ENCODE results near the gene LAMC2. TPM values are rescaled to one million over a fixed set of nuclear protein-coding genes. Genes with fewer than 3 reads are reported as not detected.

Gene LAMC2
- total RNA-seq, 1 experiment from 2014 or later, result 2.0 TPM

DNA sequence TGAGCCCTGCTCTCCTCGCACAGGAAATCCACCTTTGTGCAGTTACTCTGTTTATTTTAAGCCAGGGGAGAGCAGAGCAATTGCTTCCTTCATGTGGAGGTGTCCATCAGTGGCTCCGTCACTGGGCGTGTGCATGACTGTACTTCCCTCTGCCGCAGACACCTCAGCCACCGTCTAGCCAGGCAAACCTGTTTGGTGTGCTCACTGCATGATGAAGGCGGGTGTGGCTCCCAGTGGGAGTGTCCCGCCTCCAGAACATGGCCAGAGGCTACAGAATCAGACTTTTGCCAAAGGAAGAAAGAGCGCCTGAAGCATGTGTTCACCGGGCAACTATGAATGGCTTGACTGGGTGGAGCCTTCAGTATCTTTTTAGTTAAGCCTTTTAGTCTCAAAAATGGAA, 26.1 kb upstream of the LAMC2 start:
- no peaks in the 10 kb centered on the region for H3K36me3 ChIP-seq (replicated peaks; ENCODE audit: control insufficient read depth, insufficient read depth, low read length)
- DNase-seq, result no peak
- H3K27me3 ChIP-seq (ENCODE audit: control insufficient read depth, insufficient read depth, low read length), result no peaks in the 10 kb centered on the region
- H3K4me3 ChIP-seq (ENCODE audit: insufficient read depth, low read depth, low read length), result no peak overlapping the region

DNA sequence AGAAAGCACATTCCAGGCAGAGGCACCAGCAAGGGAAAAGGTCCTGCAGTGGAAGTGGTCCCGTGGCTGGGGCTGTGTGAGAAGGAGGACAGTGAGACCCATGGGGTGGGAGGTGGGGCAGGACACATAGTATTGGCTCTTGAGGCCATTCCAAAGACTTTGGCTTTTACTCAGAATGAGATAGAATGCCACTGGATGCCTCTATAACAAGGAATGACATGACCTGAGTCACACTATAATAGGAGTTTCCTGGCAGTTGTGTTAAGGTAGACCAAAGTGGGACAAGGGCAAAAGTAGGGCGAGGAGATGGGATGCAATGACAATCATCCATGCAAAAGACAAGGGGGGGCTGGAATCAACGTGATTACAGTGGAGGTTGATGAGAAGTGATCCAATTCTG, 24.7 kb upstream of the LAMC2 start:
- DNase-seq, result no peak
- Histone ChIP-seq H3K27me3 (ENCODE audit: control insufficient read depth, insufficient read depth, low read length) (no peaks in the 10 kb centered on the region), H3K36me3 (replicated peaks; ENCODE audit: control insufficient read depth, insufficient read depth, low read length) (no peaks in the 10 kb centered on the region), H3K4me3 (ENCODE audit: insufficient read depth, low read depth, low read length) (no peak overlapping the region)

DNA sequence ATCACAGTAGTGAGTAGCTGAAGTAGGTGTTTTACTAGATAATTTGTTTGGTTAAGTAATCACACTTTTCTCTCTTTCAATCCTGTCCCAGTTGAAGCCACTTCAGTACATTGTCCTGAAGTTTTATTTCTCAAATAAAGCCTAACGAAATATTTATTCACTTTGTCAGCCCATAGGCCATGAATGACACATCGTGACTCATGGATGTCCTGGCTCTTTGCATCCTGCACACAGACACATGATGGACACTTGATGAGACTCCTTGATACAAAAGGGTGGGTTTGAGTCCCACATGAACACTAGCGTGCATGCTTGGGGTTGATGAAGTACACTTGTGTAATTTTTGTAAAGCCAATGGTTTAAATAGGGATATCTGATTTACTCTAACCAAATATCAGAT, 22.7 kb upstream of the LAMC2 start:
- Histone ChIP-seq H3K36me3 (replicated peaks; ENCODE audit: control insufficient read depth, insufficient read depth, low read length) (no peaks in the 10 kb centered on the region), H3K4me3 (ENCODE audit: insufficient read depth, low read depth, low read length) (no peak overlapping the region), H3K27me3 (ENCODE audit: control insufficient read depth, insufficient read depth, low read length) (no peaks in the 10 kb centered on the region; the same call in 1 of the 2 replicates)
- DNase-seq, result no peak

DNA sequence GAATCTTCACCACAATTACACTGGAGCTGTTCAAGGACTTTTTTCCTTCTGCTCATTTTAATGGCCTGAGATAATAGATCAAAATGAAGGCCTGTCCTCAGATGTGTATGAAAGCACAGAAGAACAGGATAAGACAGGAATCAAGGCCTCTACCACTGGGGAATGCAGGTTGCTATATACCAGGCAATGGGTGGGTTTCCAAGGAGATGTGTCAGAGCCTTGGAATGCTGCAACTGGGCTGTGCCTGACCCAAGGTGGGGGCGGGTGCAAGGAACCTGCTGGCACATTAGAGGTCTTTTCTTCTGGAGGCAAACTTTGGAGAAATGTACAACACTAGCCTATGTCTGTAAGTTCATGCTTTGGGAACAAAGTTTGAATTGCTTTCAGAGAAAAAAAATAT, 21.7 kb upstream of the LAMC2 start:
- peak; percentile 69 for DNase-seq
- H3K27me3 ChIP-seq (ENCODE audit: control insufficient read depth, insufficient read depth, low read length), result no peaks in the 10 kb centered on the region; the same call in 1 of the 2 replicates
- H3K36me3 ChIP-seq (replicated peaks; ENCODE audit: control insufficient read depth, insufficient read depth, low read length), result no peaks in the 10 kb centered on the region

GRCh38 chr1:183164963-183165362, 21.1 kb upstream of the LAMC2 start:
- H3K4me3 ChIP-seq (ENCODE audit: insufficient read depth, low read depth, low read length), result no peak overlapping the region
- no peaks in the 10 kb centered on the region; the same call in 1 of the 2 replicates for H3K27me3 ChIP-seq (ENCODE audit: control insufficient read depth, insufficient read depth, low read length)
- no peaks in the 10 kb centered on the region for H3K36me3 ChIP-seq (replicated peaks; ENCODE audit: control insufficient read depth, insufficient read depth, low read length)
- no peak for DNase-seq

More for the DNA sequence above, 21.7 kb upstream of the LAMC2 start:
- no peak overlapping the region for H3K4me3 ChIP-seq (ENCODE audit: insufficient read depth, low read depth, low read length)

GRCh38 chr1:183165456-183165855, 20.6 kb upstream of the LAMC2 start:
- DNase-seq, result peak; percentile 19

DNA sequence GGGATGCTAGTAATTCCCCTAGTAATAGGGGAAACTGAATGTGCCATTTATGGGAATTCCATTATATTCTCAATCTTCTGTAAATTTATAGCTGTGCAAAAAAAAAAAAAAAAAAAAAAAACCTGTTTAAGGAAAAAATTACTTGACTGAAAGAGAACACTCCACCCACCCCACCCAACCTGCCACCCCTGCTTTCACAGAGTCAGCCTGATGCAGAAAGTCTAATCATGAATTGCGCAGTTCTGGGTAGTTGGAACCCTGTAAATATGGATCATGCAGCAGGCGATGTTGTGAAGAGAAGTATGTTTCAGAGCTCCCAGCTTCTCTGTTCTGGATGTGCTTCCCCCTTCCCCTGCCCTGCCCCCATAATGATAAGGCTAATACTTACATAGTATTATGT, 19.6 kb upstream of the LAMC2 start:
- DNase-seq, result no peak
- H3K4me3 ChIP-seq (ENCODE audit: insufficient read depth, low read depth, low read length), result no peak overlapping the region
- no peaks in the 10 kb centered on the region for H3K36me3 ChIP-seq (replicated peaks; ENCODE audit: control insufficient read depth, insufficient read depth, low read length)
- H3K27me3 ChIP-seq (ENCODE audit: control insufficient read depth, insufficient read depth, low read length), result no peaks in the 10 kb centered on the region; the same call in 1 of the 2 replicates

More at GRCh38 chr1:183165456-183165855, 20.6 kb upstream of the LAMC2 start:
- H3K36me3 ChIP-seq (replicated peaks; ENCODE audit: control insufficient read depth, insufficient read depth, low read length), result no peaks in the 10 kb centered on the region
- no peak overlapping the region for H3K4me3 ChIP-seq (ENCODE audit: insufficient read depth, low read depth, low read length)
- H3K27me3 ChIP-seq (ENCODE audit: control insufficient read depth, insufficient read depth, low read length), result no peaks in the 10 kb centered on the region; the same call in 1 of the 2 replicates

DNA sequence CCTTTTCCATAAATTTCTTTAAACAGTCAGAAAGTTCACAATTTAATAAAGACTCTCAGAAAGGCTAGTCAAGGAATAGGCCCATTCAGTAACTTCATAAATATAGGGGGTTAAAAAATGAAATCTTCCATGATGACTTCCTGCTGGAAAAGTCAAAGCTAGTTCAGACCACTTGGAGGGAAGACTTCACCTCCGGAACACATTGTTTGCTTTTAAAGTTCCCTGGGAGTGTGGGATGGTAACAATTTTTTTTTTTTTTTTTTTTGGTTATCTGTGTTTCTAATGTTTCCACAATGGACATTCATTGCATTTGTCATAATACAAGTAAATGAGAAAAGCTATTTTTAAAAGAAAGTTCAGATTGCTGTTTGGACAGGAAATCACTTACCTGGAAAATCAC, 18.4 kb upstream of the LAMC2 start:
- no peaks in the 10 kb centered on the region for H3K36me3 ChIP-seq (replicated peaks; ENCODE audit: control insufficient read depth, insufficient read depth, low read length)
- H3K4me3 ChIP-seq (ENCODE audit: insufficient read depth, low read depth, low read length), result no peak overlapping the region
- DNase-seq, result no peak
- no peaks in the 10 kb centered on the region; the same call in 1 of the 2 replicates for H3K27me3 ChIP-seq (ENCODE audit: control insufficient read depth, insufficient read depth, low read length)

- DNase-seq, result no peak
- no peaks in the 10 kb centered on the region; the same call in 1 of the 2 replicates for H3K27me3 ChIP-seq (ENCODE audit: control insufficient read depth, insufficient read depth, low read length)
- H3K4me3 ChIP-seq (ENCODE audit: insufficient read depth, low read depth, low read length), result no peak overlapping the region
- H3K36me3 ChIP-seq (replicated peaks; ENCODE audit: control insufficient read depth, insufficient read depth, low read length), result no peaks in the 10 kb centered on the region
Observed at GRCh38 chr1:183168308-183168707, 17.8 kb upstream of the LAMC2 start.

- Histone ChIP-seq H3K27me3 (ENCODE audit: control insufficient read depth, insufficient read depth, low read length) (no peaks in the 10 kb centered on the region), H3K4me3 (ENCODE audit: insufficient read depth, low read depth, low read length) (no peak overlapping the region), H3K36me3 (replicated peaks; ENCODE audit: control insufficient read depth, insufficient read depth, low read length) (no peaks in the 10 kb centered on the region)
- DNase-seq, result no peak
Observed at GRCh38 chr1:183173828-183174227, 12.2 kb upstream of the LAMC2 start.

- Histone ChIP-seq H3K27me3 (ENCODE audit: control insufficient read depth, insufficient read depth, low read length) (no peaks in the 10 kb centered on the region), H3K36me3 (replicated peaks; ENCODE audit: control insufficient read depth, insufficient read depth, low read length) (no peaks in the 10 kb centered on the region), H3K4me3 (ENCODE audit: insufficient read depth, low read depth, low read length) (no peak overlapping the region)
- DNase-seq, result no peak
Observed at GRCh38 chr1:183175631-183176030, 10.4 kb upstream of the LAMC2 start.

DNA sequence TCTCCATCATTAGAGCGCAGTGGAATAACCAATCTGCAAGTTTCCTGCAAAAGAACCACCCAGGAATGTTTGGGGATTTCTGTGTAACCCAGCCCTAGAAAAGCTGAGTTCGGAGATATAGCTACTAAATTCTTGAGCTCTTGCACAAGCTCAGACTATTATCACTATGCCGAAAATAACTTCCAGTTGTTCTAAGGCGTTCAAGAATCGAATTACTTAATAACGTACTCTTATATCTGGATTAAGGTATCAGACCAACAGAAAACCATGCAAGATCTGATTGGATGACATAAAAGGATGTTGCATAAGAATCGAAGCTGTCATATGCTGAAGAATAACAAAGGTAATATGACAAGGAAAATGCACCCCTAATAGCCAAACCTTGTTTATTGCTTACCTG, 7.5 kb upstream of the LAMC2 start:
- no peak for DNase-seq
- Histone ChIP-seq H3K27me3 (ENCODE audit: control insufficient read depth, insufficient read depth, low read length) (no peaks in the 10 kb centered on the region), H3K4me3 (ENCODE audit: insufficient read depth, low read depth, low read length) (no peak overlapping the region), H3K36me3 (replicated peaks; ENCODE audit: control insufficient read depth, insufficient read depth, low read length) (no peaks in the 10 kb centered on the region)

- no peaks in the 10 kb centered on the region for H3K36me3 ChIP-seq (replicated peaks; ENCODE audit: control insufficient read depth, insufficient read depth, low read length)
- H3K4me3 ChIP-seq (ENCODE audit: insufficient read depth, low read depth, low read length), result no peak overlapping the region
- H3K27me3 ChIP-seq (ENCODE audit: control insufficient read depth, insufficient read depth, low read length), result no peaks in the 10 kb centered on the region
- no peak for DNase-seq
Observed at GRCh38 chr1:183179033-183179432, 7.0 kb upstream of the LAMC2 start.

DNA sequence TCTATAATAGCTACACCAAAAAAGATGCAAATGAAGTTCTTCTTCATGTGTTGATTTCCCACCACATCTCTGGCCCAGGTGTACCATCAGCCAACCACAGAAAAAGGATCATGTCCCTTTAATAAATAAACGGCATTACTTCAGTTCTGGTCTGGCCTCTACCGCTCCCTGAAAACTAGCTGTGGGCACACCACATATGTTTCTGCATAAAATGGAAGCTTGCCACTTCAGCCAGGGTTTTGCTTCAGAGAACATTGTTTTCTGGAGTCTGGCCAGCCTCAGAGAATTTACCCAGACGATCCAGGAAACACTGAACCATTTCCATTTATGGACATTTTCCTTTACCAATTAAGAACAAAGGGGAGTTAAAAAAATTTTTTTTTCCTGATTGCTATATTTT, 5.8 kb upstream of the LAMC2 start:
- H3K36me3 ChIP-seq (replicated peaks; ENCODE audit: control insufficient read depth, insufficient read depth, low read length), result no peaks in the 10 kb centered on the region
- H3K4me3 ChIP-seq (ENCODE audit: insufficient read depth, low read depth, low read length), result no peak overlapping the region
- H3K27me3 ChIP-seq (ENCODE audit: control insufficient read depth, insufficient read depth, low read length), result no peaks in the 10 kb centered on the region
- no peak for DNase-seq

DNA sequence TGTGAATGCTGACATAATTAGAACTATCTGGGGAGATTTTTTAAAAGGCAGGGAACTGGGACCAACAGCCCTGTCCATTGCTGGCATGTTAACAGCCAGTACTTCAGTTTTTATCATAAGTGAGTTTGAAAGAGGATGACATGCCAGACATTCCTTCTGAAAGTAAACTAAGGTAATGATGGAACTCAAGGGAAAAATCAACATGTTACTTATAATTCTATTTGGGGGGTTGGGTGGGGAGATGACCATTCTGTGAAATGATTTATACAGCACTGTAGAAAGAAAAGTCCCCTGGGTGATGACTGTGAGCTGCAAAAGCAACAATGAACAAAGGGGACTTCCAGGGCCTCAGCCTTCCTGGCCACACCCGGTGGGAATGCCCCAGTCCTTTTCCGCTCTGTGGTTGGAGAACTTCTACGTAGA, 5.4 kb upstream of the LAMC2 start:
- Histone ChIP-seq H3K27me3 (ENCODE audit: control insufficient read depth, insufficient read depth, low read length) (no peaks in the 10 kb centered on the region; the same call in 1 of the 2 replicates), H3K36me3 (replicated peaks; ENCODE audit: control insufficient read depth, insufficient read depth, low read length) (no peaks in the 10 kb centered on the region), H3K4me3 (ENCODE audit: insufficient read depth, low read depth, low read length) (no peak overlapping the region)
- DNase-seq, result no peak

DNA sequence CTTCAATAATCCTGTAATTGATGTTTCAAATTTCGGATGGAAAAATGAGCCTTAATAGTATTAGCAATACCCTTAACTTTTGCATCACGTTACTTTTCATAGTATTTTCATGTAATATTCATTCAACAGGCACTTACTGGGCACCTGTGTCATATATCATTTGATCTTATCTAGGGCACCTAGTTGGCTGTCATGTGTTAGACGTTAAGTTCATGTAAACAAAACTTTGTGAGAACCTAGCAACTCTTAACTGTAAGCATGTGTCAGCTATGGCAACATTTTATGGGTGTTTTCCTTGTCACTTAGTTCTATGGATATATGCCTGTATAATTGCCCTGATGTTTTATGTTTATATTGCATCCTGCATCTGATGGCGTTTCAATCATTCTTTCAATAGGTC, 777 bp downstream of the LAMC2 start:
- H3K27me3 ChIP-seq (ENCODE audit: control insufficient read depth, insufficient read depth, low read length), result peaks cover 1% of the 10 kb centered on the region; the same call in 1 of the 2 replicates
- H3K4me3 ChIP-seq (ENCODE audit: insufficient read depth, low read depth, low read length), result no peak overlapping the region
- no peaks in the 10 kb centered on the region for H3K36me3 ChIP-seq (replicated peaks; ENCODE audit: control insufficient read depth, insufficient read depth, low read length)
- DNase-seq, result no peak
